ENCODE results near the gene COG8.
"Not testable (repeated sequence)": the region's sequence is repeated elsewhere in the genome, so short reads cannot be mapped to it uniquely, and the experiment has no call there.

Gene COG8

DNA sequence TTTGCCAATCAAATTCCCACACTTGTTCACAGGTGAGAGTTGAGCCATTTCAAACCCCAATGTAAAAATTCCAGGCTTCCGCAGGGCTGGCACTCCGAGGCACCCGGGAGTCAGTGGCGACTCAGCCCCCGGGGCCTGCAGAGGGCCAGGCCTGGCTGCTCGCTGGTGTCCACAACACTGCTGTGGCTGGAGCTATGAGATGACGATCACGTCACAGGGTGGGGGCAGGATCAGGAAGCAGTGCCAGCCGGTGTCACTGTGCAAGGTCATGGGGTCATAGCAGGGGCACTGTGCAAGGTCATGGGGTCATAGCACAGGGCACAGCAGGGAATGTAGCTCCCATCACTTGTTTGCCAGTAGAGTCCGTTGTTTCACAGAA, 20.5 kb downstream of the COG8 start:
- no peak for DNase-seq

DNA sequence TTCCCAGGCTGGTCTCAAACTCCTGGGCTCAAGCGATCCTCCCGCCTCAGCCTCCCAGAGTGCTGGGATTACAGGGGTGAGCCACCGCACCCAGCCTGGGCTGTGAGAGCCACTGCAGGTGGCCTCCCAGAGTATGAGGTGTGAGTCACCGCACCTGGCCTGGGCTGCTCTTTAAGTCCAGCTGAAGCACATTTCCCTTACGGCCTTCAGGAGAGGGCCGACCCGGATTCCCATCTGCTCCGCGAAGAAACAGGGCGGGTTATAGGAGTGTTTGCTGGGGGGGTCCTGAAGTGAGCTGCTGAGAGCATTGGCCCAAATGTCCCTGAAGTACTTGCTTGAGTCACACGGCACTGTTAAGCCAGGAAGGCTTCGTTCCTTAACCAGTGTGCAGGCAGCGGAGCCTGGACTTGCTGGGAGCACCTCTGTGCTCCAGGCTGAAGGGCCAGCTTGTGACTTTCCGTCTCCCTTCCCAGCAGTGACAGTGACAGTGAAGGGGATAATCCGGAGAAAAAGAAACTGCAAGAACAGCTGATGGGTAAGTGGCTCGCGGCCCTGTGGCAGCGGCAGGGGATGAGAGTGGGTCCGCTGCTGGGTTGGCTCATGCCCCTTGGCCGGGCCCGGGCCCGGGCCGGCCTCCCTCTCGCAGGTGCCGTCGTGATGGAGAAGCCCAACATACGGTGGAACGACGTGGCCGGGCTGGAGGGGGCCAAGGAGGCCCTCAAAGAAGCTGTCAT, 21.0 kb downstream of the COG8 start:
- no peak for DNase-seq

DNA sequence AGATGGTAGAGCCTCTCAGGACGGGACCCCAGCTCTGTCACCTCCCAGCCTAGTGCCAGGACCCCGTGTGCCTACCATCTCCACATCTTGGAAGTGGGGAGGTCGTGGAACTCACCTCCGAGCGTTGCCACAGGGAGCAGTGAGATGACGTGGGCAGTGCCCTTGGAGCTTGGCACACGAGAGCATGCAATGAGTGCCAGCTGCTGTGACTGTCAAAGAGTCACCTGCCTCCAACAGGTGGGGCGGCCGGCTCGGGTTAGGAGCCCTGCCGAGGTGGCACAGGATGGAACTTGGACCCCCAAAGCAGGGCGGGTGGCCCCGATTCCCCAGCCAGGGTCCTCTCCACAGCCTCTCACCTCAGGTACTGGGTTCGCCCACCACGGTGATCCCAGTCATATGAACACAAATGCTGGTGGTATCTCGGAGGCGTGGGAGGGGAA, 22.7 kb downstream of the COG8 start:
- no peak for DNase-seq

DNA sequence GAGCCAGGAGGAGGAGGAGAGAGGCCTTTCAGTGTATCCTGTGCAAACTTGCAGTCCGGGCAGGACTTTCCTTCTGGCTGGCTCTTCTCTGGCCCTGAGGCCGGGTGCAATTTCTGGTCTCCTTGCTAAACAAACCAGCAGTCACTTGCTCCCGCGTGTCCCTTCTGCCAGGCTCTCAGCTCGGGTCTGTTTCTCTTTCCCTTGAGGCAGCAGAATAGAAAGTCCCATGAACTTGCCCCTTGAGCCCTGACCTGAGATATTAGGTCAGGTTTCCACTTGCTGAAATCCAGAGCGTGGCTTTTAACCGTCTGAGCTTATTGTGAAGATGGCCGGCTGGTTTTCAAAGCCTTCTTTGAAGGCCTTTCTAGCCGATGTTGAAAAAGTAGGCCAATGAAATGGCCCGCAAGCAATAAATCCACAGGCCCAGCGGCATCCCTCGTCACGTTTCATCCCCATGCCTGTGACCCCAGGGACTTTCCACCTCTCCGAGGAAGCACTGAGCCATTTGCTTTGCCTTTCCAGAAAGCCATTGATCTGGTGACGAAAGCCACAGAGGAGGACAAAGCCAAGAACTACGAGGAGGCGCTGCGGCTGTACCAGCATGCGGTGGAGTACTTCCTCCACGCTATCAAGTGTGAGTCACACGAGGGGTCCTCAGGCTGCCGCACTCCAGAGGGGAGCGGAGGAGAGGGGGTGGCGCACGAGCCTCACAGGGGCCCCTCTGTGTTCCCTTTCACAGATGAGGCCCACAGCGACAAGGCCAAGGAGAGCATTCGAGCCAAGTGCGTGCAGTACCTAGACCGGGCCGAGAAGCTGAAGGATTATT, 23.7 kb downstream of the COG8 start:
- DNase-seq = no peak

DNA sequence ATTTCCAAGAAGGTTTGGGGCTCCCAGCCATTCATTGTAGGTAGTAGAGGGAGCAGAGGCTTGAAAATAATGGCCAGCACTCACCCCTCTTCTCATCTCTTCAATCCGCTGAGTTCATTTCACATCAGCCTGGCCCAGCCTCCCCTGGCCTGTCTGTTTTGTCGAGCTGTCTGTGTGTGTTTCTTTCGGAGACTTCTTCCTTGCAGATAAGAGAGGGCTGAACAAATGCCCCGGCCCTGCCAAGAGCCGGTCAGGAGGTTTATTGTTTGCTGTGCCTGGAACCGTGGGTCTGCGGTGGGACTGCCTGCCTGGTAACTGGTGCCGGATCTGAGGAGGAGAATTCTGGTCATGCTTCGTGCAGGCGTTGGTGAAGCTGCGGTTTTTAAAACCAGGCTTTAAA, 24.8 kb downstream of the COG8 start:
- no peak for DNase-seq

DNA sequence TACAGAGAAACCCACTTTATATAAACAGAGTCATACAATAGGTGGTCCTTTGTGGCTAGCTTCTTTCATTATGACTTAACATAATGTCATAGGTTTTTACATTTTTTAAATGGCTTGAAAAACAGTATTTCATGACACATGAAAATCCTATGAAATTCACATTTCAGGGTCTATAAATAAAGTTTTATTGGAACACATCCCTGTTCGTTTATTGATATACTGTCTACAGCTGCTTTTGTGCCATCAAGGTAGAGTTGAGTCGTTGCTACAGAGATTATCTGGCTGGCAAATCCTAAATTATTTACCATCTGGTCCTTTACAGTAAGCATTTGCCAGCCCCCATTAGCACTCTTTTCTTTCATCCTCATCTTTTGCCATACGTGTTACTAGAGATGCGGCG, 25.9 kb downstream of the COG8 start:
- DNase-seq = no peak

DNA sequence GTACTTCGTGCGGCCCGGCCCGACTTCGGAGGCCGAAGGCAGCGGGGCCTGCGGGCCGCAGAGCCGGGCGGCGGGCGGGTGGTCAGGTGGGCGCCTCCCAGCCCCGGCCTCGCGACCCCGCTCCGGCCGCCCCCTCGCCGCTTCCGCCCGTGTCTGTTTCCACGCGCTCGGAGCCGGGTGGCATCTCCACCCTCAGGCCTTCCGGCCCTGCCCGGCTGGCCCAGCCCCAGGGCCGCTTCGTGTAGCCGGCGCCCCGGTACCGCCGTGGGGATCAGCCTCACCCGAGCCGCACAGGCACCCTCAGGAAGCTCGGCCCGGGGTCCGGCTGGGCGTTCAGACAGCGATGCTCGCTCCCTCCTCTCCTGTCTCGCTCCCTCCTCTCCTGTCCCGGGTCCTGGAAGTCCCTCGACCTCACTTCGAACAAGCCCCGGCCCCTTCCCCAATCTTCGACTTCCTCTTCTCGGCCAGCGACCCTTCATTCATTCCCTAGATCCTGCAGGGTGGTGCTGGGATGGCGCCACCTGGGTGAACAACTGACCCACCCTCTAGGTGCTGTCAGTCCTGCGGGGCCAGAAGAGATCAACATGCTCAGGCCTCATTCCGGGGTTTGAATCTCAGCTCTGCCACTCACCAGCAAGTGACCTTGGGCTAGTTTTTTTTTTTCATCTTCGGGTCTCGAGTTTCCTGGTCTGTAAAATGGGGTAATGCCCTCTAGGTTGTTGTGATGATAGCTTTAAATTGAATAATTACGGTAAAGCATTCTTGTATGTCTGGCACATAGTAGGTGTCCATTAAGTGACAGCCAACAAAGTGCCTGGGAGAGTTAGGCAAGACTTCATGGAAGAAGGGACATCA, 27.6 kb downstream of the COG8 start:
- no peak for DNase-seq

DNA sequence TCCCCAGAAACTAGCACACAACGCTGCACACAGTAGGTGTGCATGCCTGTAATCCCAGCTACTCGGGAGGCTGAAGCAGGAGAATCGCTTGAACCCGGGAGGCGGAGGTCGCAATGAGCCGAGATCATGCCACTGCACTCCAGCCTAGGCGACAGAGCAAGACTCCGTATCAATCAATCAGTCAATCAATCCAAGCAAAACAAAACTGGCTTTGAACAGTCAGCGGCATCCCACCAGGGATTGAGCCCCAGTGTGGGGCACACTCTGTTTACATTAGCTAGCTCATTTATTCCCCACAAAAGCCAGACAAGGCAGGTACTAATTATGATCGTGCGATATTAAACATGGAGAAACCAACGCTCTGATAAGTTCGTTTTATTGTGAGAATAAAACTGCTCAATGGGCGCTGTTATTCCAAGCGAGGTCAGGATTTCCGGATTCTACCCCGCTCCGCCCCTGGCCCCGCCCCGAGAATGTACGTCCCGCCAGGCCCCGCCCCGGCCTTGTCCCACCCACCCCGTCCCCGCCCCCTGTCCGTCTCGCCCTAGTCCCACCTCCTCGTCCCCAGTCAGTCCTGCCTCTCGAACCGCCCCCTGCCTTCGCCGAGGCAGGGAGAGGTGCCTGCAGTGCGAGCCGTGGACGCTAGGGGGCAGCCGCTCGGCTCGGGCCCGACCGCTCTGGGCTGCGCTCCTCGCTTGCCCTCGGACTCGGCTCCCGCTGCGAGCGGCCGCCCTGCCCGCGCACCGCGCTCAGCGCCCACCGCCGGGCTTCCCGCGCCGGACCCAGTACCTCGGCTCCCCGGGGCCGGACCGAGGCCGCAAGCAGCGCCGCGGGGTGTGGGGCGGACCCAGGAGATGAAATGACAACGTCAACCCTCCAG, 28.5 kb downstream of the COG8 start, which contains the start of gene VPS4A:
Gene VPS4A, plus strand, starts transcription at position 698 of the 880 bp plus-strand sequence. Its CDS starts 162 bp downstream, at position 860.
- DNase-seq = peak; percentile 98

DNA sequence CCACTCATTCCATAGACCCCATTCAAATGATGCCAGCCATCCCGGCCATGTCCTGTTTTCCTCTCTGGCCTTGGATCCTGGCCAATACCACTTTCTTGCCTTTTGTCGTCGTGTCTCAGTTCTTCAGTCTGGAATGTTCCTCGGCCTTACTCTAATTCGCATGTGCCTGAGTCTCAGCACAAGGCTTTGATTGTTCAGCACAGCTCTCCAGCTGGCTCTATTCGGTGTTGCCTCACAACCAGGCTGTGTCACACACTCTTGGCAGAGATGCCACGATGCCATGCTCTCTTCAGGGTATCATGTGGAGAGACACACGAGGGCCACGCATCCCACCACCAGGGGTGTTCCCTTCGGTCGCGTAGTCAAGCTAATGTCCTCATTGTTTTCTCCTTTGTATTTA, 30.0 kb downstream of the COG8 start:
- peak; percentile 26 to 34 for DNase-seq

DNA sequence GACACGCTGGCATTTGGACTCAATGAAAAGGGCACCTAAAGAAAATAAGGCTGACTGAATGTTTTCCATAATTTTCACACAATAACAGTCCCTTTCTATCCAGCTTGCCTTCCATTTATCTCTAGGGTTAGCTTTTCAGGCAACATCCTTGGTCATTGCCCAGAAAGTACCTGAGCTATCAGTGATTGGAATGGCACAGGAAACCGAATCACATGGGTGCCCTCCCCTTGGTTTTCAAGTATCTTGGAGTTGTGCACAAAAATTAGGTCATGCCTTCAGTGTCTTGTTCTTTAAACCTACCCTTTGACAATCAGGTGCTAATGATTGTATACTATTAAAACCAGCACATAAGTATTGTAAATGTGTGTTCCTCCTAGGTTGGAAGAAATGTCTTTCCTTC, 31.5 kb downstream of the COG8 start:
- DNase-seq = no peak

DNA sequence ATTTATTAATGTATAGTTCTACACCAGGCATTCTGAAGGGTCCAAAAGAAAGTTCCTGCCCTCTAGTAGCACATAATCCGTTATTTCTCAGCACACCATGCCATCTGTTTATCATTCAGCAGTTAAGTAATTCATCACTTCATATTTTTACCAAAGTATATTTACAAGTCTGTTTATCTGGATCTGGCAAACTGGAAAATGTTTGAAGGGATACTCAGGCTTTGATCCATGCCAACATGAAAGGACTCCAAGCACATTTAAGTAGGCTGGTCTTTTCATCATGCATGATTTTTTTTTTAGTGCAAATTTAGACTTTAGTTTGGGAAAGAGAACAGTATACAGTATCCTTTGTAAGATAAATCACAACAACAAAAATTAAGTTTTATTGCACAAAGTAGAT, 32.3 kb downstream of the COG8 start:
- DNase-seq = no peak

DNA sequence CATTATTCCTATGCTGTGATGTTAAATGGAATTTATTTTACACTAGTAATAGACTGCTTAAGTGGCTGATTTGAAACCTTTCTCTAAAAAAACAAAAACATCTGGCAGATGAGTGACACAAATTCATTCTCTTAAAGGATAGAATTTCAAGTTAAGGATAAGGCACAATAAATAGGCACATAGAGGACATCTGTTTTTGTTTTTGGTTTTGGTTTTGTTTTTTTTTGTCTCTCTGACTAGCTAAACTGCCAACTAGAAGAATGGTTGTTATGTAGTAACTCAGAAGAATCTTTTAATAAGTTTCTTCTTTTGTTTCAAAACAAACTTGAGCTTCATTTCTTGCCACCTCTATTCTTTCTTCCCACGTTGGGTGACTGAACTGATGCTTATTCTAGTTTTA, 33.3 kb downstream of the COG8 start:
- DNase-seq = no peak

DNA sequence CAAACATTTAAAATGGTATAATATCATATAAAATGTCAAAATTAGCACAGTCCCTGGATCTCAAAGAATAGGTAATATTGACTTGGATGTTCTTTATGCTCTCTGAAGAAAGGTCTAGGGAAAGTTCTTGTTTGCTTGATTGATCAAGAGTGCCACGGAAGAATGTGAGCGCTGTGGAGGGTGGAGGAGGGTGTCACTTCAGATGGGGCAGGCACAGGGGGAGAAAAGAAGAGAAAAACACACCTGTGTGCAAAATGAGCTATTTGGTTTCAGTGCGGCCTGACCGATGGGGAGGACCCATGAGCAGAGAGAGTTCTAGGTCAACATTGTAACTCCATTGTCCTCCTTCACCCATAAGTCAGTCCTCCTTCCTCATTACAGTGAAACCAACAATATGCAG, 37.1 kb downstream of the COG8 start:
- DNase-seq = no peak

DNA sequence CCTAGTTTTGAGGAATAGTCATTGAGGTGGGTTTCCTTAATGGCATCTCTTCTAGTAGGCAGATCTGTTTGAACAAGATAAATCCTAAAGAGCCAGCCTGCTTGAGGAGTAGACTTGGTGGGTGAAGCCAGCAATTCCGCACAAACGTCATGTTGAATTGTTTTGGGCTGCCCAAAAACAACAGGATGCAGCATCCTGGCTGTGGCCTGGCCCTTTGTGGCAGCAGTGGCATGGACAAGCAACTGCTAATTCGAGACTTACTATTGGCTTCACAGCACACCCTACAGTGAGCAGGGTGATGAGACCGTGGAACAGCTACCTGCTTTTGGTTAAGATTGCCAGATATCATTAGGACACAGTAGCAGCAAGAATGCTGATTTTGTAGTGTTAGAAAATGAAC, 37.5 kb downstream of the COG8 start:
- no peak for DNase-seq

DNA sequence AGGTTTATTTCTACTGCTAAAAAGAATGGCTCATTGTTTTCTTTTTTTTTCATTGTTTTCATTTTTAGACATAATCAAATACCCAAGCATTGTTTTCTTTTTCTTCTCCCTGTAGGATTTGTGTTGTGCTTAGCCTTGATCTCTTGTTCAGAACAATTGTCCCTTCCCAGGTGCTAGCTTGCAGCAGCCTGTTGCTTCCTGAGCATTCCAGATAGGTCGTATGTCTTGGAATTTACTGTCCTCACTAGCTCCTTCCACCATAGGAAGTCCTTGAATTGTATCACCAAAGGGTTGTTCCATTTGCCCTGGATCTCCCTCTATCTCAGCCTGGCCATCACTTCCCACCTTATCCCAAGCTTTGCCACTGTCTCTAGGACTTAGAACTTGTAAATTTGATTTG, 38.2 kb downstream of the COG8 start:
- DNase-seq = no peak

DNA sequence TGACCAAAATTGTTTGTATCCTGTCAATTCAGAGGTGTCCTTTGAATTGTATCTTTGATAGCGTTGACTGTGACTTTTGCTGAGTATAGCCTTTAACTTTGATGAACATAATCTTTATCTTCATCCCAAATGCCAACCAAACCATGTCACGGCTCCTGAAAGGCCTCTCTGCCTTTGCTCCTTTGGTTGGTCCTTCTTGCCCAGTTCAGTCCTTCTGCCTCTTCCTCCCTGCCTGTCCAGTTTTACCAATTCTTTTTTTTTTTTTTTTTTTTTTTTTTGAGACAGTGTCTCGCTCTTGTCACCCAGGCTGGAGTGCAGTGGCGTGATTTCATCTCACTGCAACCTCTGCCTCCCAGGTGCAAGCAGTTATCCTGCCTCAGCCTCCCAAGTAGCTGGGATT, 41.1 kb downstream of the COG8 start:
- no peak for DNase-seq

DNA sequence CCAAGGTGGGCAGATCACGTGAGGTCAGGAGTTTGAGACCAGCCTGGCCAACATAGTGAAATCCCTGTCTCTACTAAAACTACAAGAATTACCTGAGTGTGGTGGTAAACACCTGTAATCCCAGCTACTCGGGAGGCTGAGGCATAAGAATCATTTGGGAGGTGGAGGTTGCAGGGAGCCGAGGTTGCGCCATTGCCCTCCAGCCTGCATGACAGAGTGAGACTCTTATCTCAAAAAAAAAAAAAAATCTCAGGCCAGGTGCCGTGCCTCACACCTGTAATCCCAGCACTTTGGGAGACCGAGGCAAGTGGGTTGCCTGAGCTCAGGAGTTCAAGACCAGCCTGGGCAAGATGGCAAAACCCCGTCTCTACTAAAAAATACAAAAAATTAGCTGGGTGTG, 42.6 kb downstream of the COG8 start:
- not testable (repeated sequence) for DNase-seq

DNA sequence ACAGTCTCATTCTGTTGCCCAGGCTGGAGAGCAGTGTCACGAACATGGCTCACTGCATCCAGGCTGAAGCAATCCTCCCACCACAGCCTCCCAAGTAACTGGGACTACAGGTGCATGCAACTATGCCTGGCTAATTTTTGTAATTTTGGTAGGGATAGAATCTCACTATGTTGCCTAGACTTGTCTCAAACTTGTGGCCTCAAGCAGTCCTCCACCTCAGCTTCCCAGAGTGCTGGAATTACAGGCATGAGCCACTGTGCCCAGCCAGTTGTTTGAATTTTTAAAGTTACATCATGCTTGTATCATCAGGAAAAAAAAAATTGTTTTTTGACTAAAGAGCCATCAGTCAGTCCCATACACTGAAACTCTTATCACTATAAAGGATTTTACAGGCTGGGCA, 45.3 kb downstream of the COG8 start:
- DNase-seq = no peak

DNA sequence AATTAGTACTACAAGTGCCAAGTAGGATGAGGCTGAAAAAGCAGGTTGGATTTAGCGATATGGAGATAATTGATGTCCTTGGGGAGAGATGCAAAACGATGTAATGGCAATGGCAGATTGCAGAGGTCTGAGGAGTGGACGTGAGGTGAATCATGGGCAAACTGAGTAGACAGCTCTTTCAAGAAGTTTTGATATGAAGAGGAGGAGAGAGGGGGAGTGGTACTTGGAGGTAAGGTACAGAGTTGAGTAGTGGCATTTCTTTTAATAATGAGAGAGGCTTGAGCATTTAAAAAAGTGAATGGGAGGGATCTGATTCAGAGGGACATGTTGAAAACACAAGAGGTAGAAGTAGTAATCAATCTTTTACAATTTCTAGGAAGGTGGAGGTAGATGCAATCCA, 46.0 kb downstream of the COG8 start:
- DNase-seq = no peak

DNA sequence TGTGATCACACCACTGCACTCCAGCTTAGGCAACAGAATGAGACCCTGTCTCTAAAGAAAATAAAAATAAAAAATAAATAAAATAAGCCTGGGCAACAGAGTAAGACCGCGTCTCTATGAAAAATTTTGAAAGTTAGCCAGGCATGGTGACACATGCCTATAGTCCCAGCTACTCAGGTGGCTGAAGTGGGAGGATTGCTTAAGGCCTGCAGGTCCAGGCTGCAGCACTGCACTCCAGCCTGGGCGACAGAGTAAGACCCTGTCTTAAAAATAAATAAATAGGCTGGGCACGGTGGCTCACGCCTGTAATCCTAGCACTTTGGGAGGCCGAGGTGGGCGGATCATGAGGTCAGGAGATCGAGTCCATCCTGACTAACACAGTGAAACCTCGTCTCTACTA, 47.7 kb downstream of the COG8 start:
- DNase-seq = not testable (repeated sequence)

DNA sequence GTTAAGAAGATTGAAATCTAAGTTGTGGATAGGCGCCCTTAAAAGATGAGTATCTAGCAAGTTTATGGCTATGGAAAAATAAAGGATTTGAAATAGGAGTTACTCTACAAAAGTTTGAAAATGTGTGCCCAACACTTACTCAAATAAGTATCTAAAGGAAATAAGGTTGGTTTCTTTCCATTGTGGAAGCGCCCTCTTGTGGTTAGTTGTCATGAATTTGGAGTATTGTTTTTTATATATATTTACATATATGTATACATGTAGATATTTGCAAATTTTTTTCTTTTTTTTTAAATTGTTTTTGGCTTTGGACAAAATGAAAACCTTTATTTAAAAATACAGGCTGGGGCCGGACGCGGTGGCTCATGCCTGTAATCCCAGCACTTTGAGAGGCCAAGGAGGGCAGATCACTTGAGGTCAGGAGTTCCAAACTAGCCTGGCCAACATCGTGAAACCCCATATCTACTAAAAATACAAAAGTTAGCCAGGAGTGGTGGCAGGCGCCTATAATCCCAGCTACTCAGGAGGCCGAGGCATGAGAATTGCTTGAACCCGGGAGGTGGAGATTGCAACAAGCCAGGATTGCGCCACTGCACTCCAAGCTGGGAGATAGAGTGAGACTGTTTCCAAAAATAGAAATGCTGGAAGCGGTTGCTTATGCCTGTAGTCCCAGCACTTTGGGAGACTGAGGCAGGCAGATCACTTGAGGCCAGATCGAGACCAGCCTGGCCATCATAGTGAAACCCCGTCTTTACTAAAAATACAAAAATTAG, 52.2 kb downstream of the COG8 start:
- peak in 1 of 2 donors; percentile 73 for DNase-seq
